ENCODE results near the gene P3R3URF.

DNA sequence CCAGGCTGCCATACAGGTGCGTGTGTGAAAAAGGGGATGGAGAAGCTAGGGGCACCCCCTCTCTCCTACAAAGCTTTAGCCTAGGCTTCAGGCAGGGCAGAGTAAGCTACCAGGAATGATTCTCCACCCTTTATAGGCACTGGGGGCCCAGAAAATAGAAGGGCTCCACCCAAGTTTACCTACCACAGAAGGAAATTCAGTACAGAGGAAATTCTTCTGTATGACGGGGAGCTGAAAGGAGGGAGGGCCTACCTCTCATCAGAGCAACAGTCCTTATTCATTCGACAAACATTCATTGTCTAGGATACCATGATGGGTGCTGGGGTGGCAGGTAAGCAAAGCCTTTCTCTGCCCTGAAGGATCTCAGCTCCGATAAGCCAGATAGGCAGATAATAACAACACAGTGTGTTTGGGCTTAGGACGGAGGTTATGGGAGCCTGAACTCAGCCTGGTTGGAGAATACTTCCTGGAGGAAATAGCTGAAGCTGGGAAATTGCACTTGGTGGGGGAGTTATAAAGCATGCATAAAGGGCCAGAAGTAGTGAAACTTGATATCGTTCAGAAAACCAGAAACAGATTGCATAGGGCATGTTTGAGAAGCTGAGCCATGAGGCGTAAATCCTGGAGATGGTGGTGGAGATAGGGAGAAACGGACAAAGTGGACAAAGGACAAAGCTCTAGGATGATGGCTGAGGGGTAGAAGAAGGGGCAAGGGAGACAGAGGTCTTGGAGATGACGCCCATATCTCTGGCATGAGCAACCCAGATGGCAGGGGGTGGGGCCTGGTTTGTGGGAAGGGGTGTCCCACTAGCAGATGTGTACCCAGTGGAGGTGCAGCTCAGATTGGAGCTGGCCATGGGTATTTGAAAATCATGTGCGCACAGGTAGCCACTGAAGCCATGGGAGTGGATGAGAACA, 5.3 kb upstream of the P3R3URF start:
- TF ChIP-seq BACH2 (CRISPR knock-in tag; IDR thresholded peaks at IDR 0.05; ENCODE audit: borderline replicate concordance) (no peak), ESRRG (CRISPR knock-in tag; IDR thresholded peaks at IDR 0.05) (no peak), ISL1 (CRISPR knock-in tag; IDR thresholded peaks at IDR 0.05) (no peak), POU6F1 (CRISPR knock-in tag; IDR thresholded peaks at IDR 0.05; ENCODE audit: borderline replicate concordance, low read depth) (no peak), ZNF565 (CRISPR knock-in tag; conservative IDR thresholded peaks at IDR 0.05; ENCODE audit: low read depth) (no peak), GLIS3 (CRISPR knock-in tag; IDR thresholded peaks at IDR 0.05) (no peak), ARNTL (CRISPR knock-in tag; IDR thresholded peaks at IDR 0.05; ENCODE audit: borderline replicate concordance, low read depth) (no peak), SNAI2 (CRISPR knock-in tag; IDR thresholded peaks at IDR 0.05) (no peak), RARB (CRISPR knock-in tag; IDR thresholded peaks at IDR 0.05) (no peak), ZC3H10 (CRISPR knock-in tag; IDR thresholded peaks at IDR 0.05) (no peak), ZFP3 (CRISPR knock-in tag; IDR thresholded peaks at IDR 0.05) (no peak)

Data from SK-N-SH treated with all-trans-retinoic acid at 6 μM for 48 hours (cell line).